Prostate gland (tissue), 2 donors: Measurements from ENCODE around the gene SLC25A13. TPM values are rescaled to one million over a fixed set of nuclear protein-coding genes. Genes with fewer than 3 reads are reported as not detected.

ENCODE experiments used
- DNase-seq: peaks from one replicate; pipeline ENCODE4 v3.0.0-alpha.2; 2019; ENCODE audit warnings: low spot score
- H3K27ac ChIP-seq, 2 donors: fragments of 200-600 bp; sonication (generic); 2 replicates each; pipeline ENCODE4 v1.5.1; 2017 to 2019
- H3K27me3 ChIP-seq: fragments of 200-600 bp; sonication (generic); replicated peaks from 2 replicates; pipeline ENCODE4 v1.5.1; 2019; ENCODE audit not compliant: insufficient read depth
- H3K36me3 ChIP-seq, 2 donors: fragments of 200-600 bp; sonication (generic); 1 replicate in 1 of 2; 2 replicates in 1 of 2; pipeline versions ENCODE4 v1.5.1 to v1.8.1; 2017 to 2019
- H3K4me1 ChIP-seq: fragments of 200-600 bp; sonication (generic); replicated peaks from 2 replicates; pipeline ENCODE4 v1.5.1; 2019
- H3K4me3 ChIP-seq, 2 donors: fragments of 200-600 bp; sonication (generic); 2 replicates each; pipeline ENCODE4 v1.5.1; 2017 to 2019
- H3K9me3 ChIP-seq: fragments of 200-600 bp; sonication (generic); 2 replicates; pipeline ENCODE4 v1.5.1; 2017
- POLR2A ChIP-seq: fragments of 450-650 bp; IDR thresholded peaks from one replicate; pipeline ENCODE4 v1.6.1; 2016; ENCODE audit warnings: antibody characterized with exemption, mild to moderate bottlenecking
- POLR2AphosphoS5 ChIP-seq: sonication (generic); formaldehyde crosslinking; IDR thresholded peaks from one replicate; pipeline ENCODE4 v1.6.1; 2017; ENCODE audit warnings: antibody characterized with exemption
- WGBS: methylation state at CpG from one replicate; pipeline ENCODE4 v1.1.5; 2018; 5-methylcytosine and 5-hydroxymethylcytosine counted together
- intact Hi-C: fragments of 100-400 bp; cut with DNase I; formaldehyde crosslinking; loops from one replicate; pipeline ENCODE4 v1.14.2; 2022
- total RNA-seq, 2 donors: library from RNA; depleted of rRNA; stranded (reverse); fragments of >200 nt; gene quantifications; one replicate each; pipeline ENCODE4 v1.1.0, GENCODE V29; 2016
- TF ChIP-seq, protein P1 (sequence below), 4 experiments: fragments of 200-600 bp in 2 of 4; fragments of 450-650 bp in 2 of 4; sonication (generic) in 2 of 4; IDR thresholded peaks; 1 replicate in 3 of 4; 2 replicates in 1 of 4; pipeline ENCODE4 v1.5.1; 2016 to 2019; ENCODE audit warnings: antibody characterized with exemption in 4 of 4, mild to moderate bottlenecking in 2 of 4, moderate library complexity in 2 of 4

Gene SLC25A13
- total RNA-seq, 2 donors from 2014 or later, result 14.4 to 41.6 TPM

DNA sequence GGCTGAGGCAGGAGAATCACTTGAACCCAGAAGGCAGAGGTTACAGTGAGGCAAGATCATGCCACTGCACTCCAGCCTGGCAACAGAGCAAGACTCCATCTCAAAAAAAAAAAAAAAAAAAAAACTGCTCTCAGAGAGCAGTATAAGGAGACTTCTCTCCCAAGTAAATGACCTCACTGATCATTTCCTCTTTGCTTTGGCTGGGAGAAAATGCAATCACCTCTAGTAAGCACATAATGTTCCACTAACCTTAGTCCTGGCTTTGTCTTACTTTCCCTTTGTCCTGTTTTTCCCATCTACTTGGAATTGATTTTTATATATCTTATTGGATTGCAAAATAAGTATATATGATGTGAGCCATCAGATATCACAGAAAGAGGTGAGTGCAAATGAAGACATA, 2.5 kb downstream of the SLC25A13 start:
- Histone ChIP-seq H3K4me1 (peaks cover 2% of the 10 kb centered on the region), H3K4me3 (no peak overlapping the region)

DNA sequence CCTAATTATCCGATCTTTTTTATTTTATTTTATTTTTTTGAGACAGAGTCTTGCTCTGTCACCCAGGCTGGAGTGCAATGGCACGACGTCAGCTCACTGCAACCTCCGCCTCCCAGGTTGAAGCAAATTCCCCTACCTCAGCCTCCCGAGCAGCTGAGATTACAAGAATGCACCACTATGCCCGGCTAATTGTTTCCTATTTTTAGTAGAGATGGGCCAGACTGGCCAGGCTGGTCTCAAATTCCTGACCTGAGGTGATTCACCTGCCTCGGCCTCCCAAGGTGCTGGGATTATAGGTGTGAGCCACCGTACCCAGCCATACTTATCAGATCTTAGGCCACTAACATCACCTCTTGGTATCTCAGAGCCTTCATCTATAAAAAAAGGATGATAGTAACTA, 4.9 kb downstream of the SLC25A13 start:
- 89% methylated on average over 8 of the region's 8 CpGs for WGBS
- peaks cover 2% of the 10 kb centered on the region for H3K4me1 ChIP-seq
- intact Hi-C loops, result loop anchor here (10.0 kb wide), 1 partner anchor 122 kb away; no protein-coding TSS in a partner anchor
- H3K36me3 ChIP-seq, result no peaks in the 10 kb centered on the region
- no peaks in the 10 kb centered on the region for H3K9me3 ChIP-seq
- H3K4me3 ChIP-seq, result no peak overlapping the region
- no peak for DNase-seq
- H3K27ac ChIP-seq, result no peak overlapping the region
- H3K27me3 ChIP-seq, result no peaks in the 10 kb centered on the region
- TF ChIP-seq, protein P1, sequence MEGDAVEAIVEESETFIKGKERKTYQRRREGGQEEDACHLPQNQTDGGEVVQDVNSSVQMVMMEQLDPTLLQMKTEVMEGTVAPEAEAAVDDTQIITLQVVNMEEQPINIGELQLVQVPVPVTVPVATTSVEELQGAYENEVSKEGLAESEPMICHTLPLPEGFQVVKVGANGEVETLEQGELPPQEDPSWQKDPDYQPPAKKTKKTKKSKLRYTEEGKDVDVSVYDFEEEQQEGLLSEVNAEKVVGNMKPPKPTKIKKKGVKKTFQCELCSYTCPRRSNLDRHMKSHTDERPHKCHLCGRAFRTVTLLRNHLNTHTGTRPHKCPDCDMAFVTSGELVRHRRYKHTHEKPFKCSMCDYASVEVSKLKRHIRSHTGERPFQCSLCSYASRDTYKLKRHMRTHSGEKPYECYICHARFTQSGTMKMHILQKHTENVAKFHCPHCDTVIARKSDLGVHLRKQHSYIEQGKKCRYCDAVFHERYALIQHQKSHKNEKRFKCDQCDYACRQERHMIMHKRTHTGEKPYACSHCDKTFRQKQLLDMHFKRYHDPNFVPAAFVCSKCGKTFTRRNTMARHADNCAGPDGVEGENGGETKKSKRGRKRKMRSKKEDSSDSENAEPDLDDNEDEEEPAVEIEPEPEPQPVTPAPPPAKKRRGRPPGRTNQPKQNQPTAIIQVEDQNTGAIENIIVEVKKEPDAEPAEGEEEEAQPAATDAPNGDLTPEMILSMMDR (IDR thresholded peaks at IDR 0.05), result no peak
- no peak for TF ChIP-seq POLR2A
- no peak for TF ChIP-seq POLR2AphosphoS5

More for the DNA sequence above, 2.5 kb downstream of the SLC25A13 start:
- H3K27ac ChIP-seq, result peak overlapping the region in 1 of 2 donors; percentile 93
- H3K9me3 ChIP-seq, result no peaks in the 10 kb centered on the region
- H3K36me3 ChIP-seq, result no peaks in the 10 kb centered on the region
- H3K27me3 ChIP-seq, result no peaks in the 10 kb centered on the region
- intact Hi-C loops, result loop anchor here (10.0 kb wide), 1 partner anchor 125 kb away; no protein-coding TSS in a partner anchor
- DNase-seq, result no peak
- TF ChIP-seq, protein P1 (IDR thresholded peaks at IDR 0.05), result no peak
- peak; percentile 50 for TF ChIP-seq POLR2AphosphoS5
- TF ChIP-seq POLR2A, result no peak

DNA sequence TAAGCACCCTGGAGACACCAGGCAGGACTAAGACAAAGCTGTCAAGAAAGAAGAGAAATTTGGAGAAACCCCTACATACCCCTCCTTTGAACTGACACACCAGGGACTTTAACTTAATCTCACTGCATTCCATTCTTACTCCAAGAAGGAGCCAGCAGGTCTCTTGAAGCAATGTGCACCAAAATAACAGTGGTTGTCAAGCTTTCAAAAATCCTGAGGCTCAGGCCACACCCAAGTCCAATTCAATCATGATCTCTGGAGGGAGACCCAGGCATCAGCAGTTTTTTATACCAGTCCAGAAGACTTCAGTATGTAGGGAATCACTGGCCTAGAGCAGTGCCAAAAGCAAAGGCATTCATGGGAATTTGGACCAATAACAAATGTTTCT, 6.8 kb downstream of the SLC25A13 start:
- Histone ChIP-seq H3K36me3 (no peaks in the 10 kb centered on the region), H3K27me3 (no peaks in the 10 kb centered on the region), H3K4me1 (peaks cover 2% of the 10 kb centered on the region), H3K27ac (no peak overlapping the region), H3K9me3 (no peaks in the 10 kb centered on the region), H3K4me3 (no peak overlapping the region)
- DNase-seq, result no peak
- intact Hi-C loops, result loop anchor here (10.0 kb wide), 1 partner anchor 120 kb away; no protein-coding TSS in a partner anchor
- TF ChIP-seq POLR2A (no peak), POLR2AphosphoS5 (no peak)
- TF ChIP-seq, protein P1 (IDR thresholded peaks at IDR 0.05), result no peak

DNA sequence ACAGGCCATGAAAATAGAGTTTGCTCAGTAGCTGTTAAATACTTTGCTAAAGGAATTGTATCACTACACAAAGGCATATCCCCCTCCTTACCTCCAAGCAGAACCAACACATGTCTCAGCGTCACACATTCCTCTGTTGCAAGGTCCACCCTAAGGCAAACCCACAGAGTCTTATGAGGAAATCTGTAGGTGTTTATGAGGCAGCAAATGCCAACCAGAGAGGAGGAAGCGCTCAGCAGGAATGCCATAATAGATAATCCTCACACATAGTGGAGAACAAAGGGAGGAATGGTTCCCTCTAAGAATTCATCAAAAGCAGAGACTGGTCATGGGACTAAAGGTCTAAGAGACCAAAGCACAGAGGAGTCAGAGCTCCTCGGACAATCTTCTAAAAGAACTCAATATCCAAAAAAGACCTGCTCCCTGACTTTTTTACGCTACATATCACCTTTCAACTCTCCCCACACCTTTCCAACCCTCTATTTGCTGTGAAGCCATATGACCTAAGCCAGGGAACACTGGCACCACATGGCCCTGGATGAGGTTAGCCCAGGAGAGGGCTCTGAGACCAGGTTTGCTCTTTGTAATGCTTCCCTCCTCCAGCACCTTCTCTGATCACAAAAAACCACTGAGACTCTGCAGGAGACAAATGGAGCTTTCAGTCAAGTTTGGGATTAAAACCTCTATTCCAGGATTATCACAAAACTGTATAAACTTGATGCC, 7.3 kb downstream of the SLC25A13 start:
- Histone ChIP-seq H3K4me3 (no peak overlapping the region), H3K4me1 (peaks cover 1% of the 10 kb centered on the region), H3K9me3 (no peaks in the 10 kb centered on the region), H3K27ac (no peak overlapping the region), H3K27me3 (no peaks in the 10 kb centered on the region), H3K36me3 (no peaks in the 10 kb centered on the region)
- DNase-seq, result no peak
- intact Hi-C loops, result loop anchor here (10.0 kb wide), 1 partner anchor 120 kb away; no protein-coding TSS in a partner anchor
- TF ChIP-seq POLR2AphosphoS5, result no peak
- TF ChIP-seq, protein P1 (IDR thresholded peaks at IDR 0.05), result no peak
- TF ChIP-seq POLR2A, result no peak
- WGBS, result 77% methylated on average over 4 of the region's 4 CpGs

DNA sequence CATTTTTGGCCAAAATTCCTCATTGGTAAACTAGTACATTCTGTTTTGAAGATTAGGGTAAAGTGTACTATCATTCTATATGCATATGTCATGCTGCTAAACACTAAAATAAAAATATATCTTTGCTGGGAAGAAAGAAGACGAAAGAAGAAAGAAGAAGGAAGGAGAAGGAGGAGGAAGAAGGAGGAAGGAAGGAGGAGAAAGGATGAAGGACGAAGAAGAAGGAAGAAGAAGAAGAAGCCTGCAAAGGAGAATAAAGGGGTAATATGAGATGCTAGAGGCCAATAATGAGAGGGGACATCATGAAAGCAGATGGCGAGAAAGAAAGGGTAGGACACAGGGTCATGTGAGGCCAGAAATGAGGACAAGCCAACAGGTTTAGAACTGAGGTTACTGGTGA, 8.0 kb downstream of the SLC25A13 start:
- intact Hi-C loops, result loop anchor here (10.0 kb wide), 1 partner anchor 119 kb away; no protein-coding TSS in a partner anchor
- Histone ChIP-seq H3K9me3 (no peaks in the 10 kb centered on the region), H3K4me1 (no peaks in the 10 kb centered on the region), H3K36me3 (no peaks in the 10 kb centered on the region), H3K4me3 (no peak overlapping the region), H3K27me3 (no peaks in the 10 kb centered on the region), H3K27ac (no peak overlapping the region)
- WGBS, result 84% methylated on average over 3 of the region's 3 CpGs
- TF ChIP-seq, protein P1 (IDR thresholded peaks at IDR 0.05), result no peak
- TF ChIP-seq POLR2AphosphoS5 (no peak), POLR2A (no peak)
- DNase-seq, result no peak
